K562 (cell line): ENCODE measurements around the gene RTBDN. TPM values are rescaled to one million over a fixed set of nuclear protein-coding genes. Genes with fewer than 3 reads are reported as not detected.

Source experiments
- BRD9 ChIP-seq: fragments of 450-650 bp; IDR thresholded peaks from 2 replicates; pipeline ENCODE4 v1.6.1; 2018; ENCODE audit warnings: low read depth; ENCODE audit not compliant: partially characterized antibody
- CBX5 ChIP-seq: IDR thresholded peaks from 2 replicates; pipeline ENCODE4 v1.6.1; 2014; ENCODE audit warnings: low read depth, borderline replicate concordance
- CREB1 ChIP-seq, 2 experiments: sonication (generic) in 1 of 2; formaldehyde crosslinking in 1 of 2; IDR thresholded peaks; 2 replicates each; pipeline versions ENCODE4 v1.6.1 to v1.8.0; 2012 to 2022; ENCODE audit warnings: inconsistent platforms in 1 of 2, mild to moderate bottlenecking in 1 of 2, missing genetic modification reagents in 1 of 2, moderate library complexity in 1 of 2
- EZH2 ChIP-seq: IDR thresholded peaks from 2 replicates; pipeline ENCODE4 v1.6.1; 2012; ENCODE audit warnings: low read depth, mild to moderate bottlenecking, inconsistent platforms, low read length, borderline replicate concordance
- GABPA ChIP-seq: fragments of 200-800 bp; sonication (Bioruptor generic); conservative IDR thresholded peaks from 2 replicates; pipeline ENCODE4 v1.6.1; 2016; ENCODE audit warnings: low read depth, missing genetic modification characterization, missing compliant biosample characterization
- GTF2A2 ChIP-seq: IDR thresholded peaks from 2 replicates; pipeline ENCODE4 v1.6.1; 2016; ENCODE audit warnings: mild to moderate bottlenecking, missing genetic modification characterization, missing compliant biosample characterization
- HOXB6 ChIP-seq: fragments of 250-450 bp; sonication (Bioruptor Pico); IDR thresholded peaks from 2 replicates; pipeline ENCODE4 v1.5.1; 2022; ENCODE audit warnings: mild to moderate bottlenecking, borderline replicate concordance
- HSF4 ChIP-seq: fragments of 250-450 bp; sonication (Bioruptor Pico); IDR thresholded peaks from 2 replicates; pipeline ENCODE4 v2.1.2; 2022; ENCODE audit warnings: mild to moderate bottlenecking, moderate library complexity, borderline replicate concordance
- KAT2B ChIP-seq: IDR thresholded peaks from one replicate; pipeline ENCODE4 v1.6.1; 2012; ENCODE audit warnings: low read depth, mild to moderate bottlenecking, control low read depth, inconsistent platforms, low read length, moderate library complexity
- KLF13 ChIP-seq: fragments of 450-650 bp; IDR thresholded peaks from 2 replicates; pipeline ENCODE4 v1.6.1; 2016; ENCODE audit warnings: missing genetic modification characterization, low read depth, mild to moderate bottlenecking, missing compliant biosample characterization, moderate library complexity, borderline replicate concordance
- NELFE ChIP-seq: IDR thresholded peaks from 2 replicates; pipeline ENCODE4 v1.6.1; 2011; ENCODE audit warnings: mild to moderate bottlenecking; ENCODE audit not compliant: insufficient read depth, insufficient read length
- NR2C1 ChIP-seq, 2 experiments: fragments of 450-650 bp; IDR thresholded peaks; 2 replicates each; pipeline ENCODE4 v1.6.1; 2017; ENCODE audit warnings: mild to moderate bottlenecking in 2 of 2, antibody characterized with exemption in 1 of 2, inconsistent platforms in 1 of 2, missing compliant biosample characterization in 1 of 2, missing genetic modification characterization in 1 of 2
- POLR2AphosphoS2 ChIP-seq: IDR thresholded peaks from 2 replicates; pipeline ENCODE4 v1.6.1; 2012; ENCODE audit warnings: low read length, improper control_type of control experiment
- SAFB ChIP-seq: fragments of 200-400 bp; formaldehyde crosslinking; IDR thresholded peaks from 2 replicates; pipeline ENCODE4 v1.6.1; 2017; ENCODE audit warnings: low read depth, low read length, borderline replicate concordance
- SREBF2 ChIP-seq: sonication (generic); formaldehyde crosslinking; IDR thresholded peaks from 2 replicates; pipeline ENCODE4 v1.4.0; 2020; ENCODE audit warnings: mild to moderate bottlenecking, missing genetic modification reagents
- TCF7L2 ChIP-seq: fragments of 150-350 bp; IDR thresholded peaks from 2 replicates; pipeline ENCODE4 v1.6.1; 2016; ENCODE audit warnings: low read depth, mild to moderate bottlenecking, low read length, moderate library complexity
- WHSC1 ChIP-seq: IDR thresholded peaks from one replicate; pipeline ENCODE4 v1.6.1; 2012; ENCODE audit warnings: low read length, control low read depth, inconsistent platforms
- ZNF12 ChIP-seq: sonication (generic); formaldehyde crosslinking; IDR thresholded peaks from 2 replicates; pipeline ENCODE4 v1.4.0; 2020; ENCODE audit warnings: mild to moderate bottlenecking, missing genetic modification reagents
- ZNF184 ChIP-seq: sonication (generic); formaldehyde crosslinking; IDR thresholded peaks from 2 replicates; pipeline ENCODE4 v1.5.0; 2020; ENCODE audit warnings: missing genetic modification reagents
- ZNF384 ChIP-seq: IDR thresholded peaks from 2 replicates; pipeline ENCODE4 v1.6.1; 2012; ENCODE audit warnings: low read depth, low read length, improper control_type of control experiment
- ZNF436 ChIP-seq: fragments of 250-450, 450-650 bp; sonication (Bioruptor Pico); formaldehyde crosslinking; IDR thresholded peaks from 2 replicates; pipeline ENCODE4 v1.7.0; 2020; ENCODE audit warnings: mild to moderate bottlenecking
- ZNF589 ChIP-seq: fragments of 200-800 bp; sonication (Bioruptor generic); IDR thresholded peaks from 2 replicates; pipeline ENCODE4 v1.6.1; 2016; ENCODE audit warnings: low read depth, missing genetic modification characterization, missing compliant biosample characterization
- ZNF644 ChIP-seq: fragments of 200-800 bp; sonication (Bioruptor generic); IDR thresholded peaks from 2 replicates; pipeline ENCODE4 v1.6.1; 2016; ENCODE audit warnings: low read depth, missing genetic modification characterization, missing compliant biosample characterization
- ZNF699 ChIP-seq: fragments of 250-450 bp; sonication (Bioruptor Pico); IDR thresholded peaks from 2 replicates; pipeline ENCODE4 v1.8.0; 2021; ENCODE audit warnings: mild to moderate bottlenecking, moderate library complexity; ENCODE audit not compliant: insufficient replicate concordance
- polyA plus RNA-seq, 8 experiments: library from polyadenylated mRNA; depleted of rRNA in 4 of 8; stranded (reverse) in 5 of 8; unstranded in 3 of 8; fragments of >200 nt; fragmentation: Nextera tagmentation in 2 of 8; fragmentation: Illumina TruSeq in 1 of 8; extraction: Ambion mirVana in 2 of 8; extraction: Trizol in 1 of 8; gene quantifications; 2 replicates each; pipeline versions ENCODE4 v1.2.1 to v1.2.3, GENCODE V29; 2011 to 2014; ENCODE audit warnings: inconsistent platforms in 1 of 8, missing spikeins in 1 of 8
- total RNA-seq, 7 experiments: library from RNA; depleted of rRNA in 6 of 7; stranded (reverse); fragments of >200 nt in 6 of 7; fragmentation: Illumina TruSeq in 2 of 7; extraction: Trizol in 2 of 7; gene quantifications; 2 replicates each; pipeline versions ENCODE4 v1.2.1 to v1.2.3, GENCODE V29; 2011 to 2021; ENCODE audit warnings: low replicate concordance in 1 of 7
- TF ChIP-seq, protein P1 (sequence below): IDR thresholded peaks from 2 replicates; pipeline ENCODE4 v1.6.1; 2014; ENCODE audit warnings: antibody characterized with exemption
- TF ChIP-seq, protein P2 (sequence below): fragments of 250-450 bp; sonication (Bioruptor Pico); IDR thresholded peaks from 2 replicates; pipeline ENCODE4 v1.8.0; 2021; ENCODE audit warnings: moderate library complexity, mild to moderate bottlenecking, inconsistent platforms
- TF ChIP-seq, protein P3 (sequence below): fragments of 450-650 bp; formaldehyde crosslinking; IDR thresholded peaks from 2 replicates; pipeline ENCODE4 v1.4.0; 2020; ENCODE audit warnings: mild to moderate bottlenecking, moderate library complexity

Gene RTBDN
- total and polyA plus RNA-seq, 9 of the 15 experiments (the other 6 are each of a cell fraction or from before 2014, with no cell fraction given): 0.20 to 2.3 (median 0.72) TPM; not detected in 1

DNA sequence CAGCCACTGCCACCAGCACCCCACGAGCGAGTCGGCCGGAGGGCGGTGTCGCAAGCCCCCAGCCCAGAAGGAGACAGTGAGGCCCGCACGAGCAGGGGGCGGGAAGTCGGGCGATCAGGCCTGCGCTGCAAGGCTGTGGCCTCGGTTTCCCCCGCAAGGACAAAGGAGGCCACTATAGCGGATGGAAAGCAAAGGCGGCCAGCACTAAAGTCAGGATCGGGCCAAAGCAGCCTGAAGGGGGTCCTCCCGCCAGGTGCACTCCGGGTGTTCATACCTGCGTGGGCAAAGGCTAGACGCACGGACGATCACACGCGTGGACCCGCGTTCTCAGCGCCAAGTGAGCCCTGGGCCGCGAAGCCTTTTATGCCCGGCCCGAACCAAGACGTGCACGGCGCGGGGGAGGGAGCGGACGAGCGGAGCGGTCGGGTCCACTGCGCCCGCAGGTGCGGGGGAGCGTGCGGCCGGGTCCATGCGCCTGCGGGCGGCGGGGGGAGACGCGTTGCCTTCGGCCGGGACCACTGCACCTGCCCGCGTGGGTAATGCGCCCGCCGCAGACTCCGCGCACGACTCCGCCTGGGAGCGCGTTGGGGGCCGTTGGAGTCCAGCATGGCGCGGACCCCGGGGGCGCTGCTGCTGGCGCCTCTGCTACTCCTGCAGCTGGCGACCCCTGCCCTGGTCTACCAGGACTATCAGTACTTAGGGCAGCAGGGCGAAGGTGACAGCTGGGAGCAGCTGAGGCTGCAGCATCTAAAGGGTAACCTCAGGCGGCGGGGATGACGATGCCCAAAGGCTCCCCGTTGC lies 32.7 kb downstream of the RTBDN start, which contains the start of the genes PRDX2 and THSD8 (continued):
- TF ChIP-seq, protein P1, sequence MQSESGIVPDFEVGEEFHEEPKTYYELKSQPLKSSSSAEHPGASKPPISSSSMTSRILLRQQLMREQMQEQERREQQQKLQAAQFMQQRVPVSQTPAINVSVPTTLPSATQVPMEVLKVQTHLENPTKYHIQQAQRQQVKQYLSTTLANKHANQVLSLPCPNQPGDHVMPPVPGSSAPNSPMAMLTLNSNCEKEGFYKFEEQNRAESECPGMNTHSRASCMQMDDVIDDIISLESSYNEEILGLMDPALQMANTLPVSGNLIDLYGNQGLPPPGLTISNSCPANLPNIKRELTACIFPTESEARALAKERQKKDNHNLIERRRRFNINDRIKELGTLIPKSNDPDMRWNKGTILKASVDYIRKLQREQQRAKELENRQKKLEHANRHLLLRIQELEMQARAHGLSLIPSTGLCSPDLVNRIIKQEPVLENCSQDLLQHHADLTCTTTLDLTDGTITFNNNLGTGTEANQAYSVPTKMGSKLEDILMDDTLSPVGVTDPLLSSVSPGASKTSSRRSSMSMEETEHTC: peak; percentile 26; the same call in 1 of the 2 replicates
- 0 out of 2 replicates have a peak, but pooled peaks have one; percentile 33 for TF ChIP-seq CBX5
- TF ChIP-seq, protein P2, sequence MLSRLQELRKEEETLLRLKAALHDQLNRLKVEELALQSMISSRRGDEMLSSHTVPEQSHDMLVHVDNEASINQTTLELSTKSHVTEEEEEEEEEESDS (CRISPR knock-in tag): no peak
- TF ChIP-seq BRD9: peak; percentile 25
- no peak for TF ChIP-seq NELFE
- no peak for TF ChIP-seq ZNF184 (CRISPR knock-in tag)
- TF ChIP-seq ZNF589 (CRISPR knock-in tag): no peak
- TF ChIP-seq POLR2AphosphoS2: no peak
- TF ChIP-seq, protein P3, sequence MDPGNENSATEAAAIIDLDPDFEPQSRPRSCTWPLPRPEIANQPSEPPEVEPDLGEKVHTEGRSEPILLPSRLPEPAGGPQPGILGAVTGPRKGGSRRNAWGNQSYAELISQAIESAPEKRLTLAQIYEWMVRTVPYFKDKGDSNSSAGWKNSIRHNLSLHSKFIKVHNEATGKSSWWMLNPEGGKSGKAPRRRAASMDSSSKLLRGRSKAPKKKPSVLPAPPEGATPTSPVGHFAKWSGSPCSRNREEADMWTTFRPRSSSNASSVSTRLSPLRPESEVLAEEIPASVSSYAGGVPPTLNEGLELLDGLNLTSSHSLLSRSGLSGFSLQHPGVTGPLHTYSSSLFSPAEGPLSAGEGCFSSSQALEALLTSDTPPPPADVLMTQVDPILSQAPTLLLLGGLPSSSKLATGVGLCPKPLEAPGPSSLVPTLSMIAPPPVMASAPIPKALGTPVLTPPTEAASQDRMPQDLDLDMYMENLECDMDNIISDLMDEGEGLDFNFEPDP (CRISPR knock-in tag): no peak
- no peak; the same call in 1 of the 2 replicates for TF ChIP-seq ZNF12
- TF ChIP-seq SREBF2: no peak
- TF ChIP-seq SAFB: peak; percentile 65; the same call in 1 of the 2 replicates
- TF ChIP-seq ZNF436 (CRISPR knock-in tag): no peak
- no peak for TF ChIP-seq EZH2
- no peak for TF ChIP-seq ZNF644 (tag)
- peak; percentile 66 for TF ChIP-seq CREB1 (IDR thresholded peaks at IDR 0.05)
- TF ChIP-seq CREB1 (CRISPR knock-in tag; IDR thresholded peaks at IDR 0.05): peak; percentile 88
- TF ChIP-seq ZNF384: peak; percentile 21; the same call in 1 of the 2 replicates
- no peak for TF ChIP-seq KAT2B
- TF ChIP-seq TCF7L2: peak; percentile 99
- no peak for TF ChIP-seq KLF13 (tag)
- TF ChIP-seq NR2C1 (IDR thresholded peaks at IDR 0.05): no peak
- TF ChIP-seq NR2C1 (tag; IDR thresholded peaks at IDR 0.05): no peak
- no peak; the same call in 1 of the 2 replicates for TF ChIP-seq GABPA (tag)
- no peak for TF ChIP-seq HSF4 (CRISPR knock-in tag)
- no peak for TF ChIP-seq HOXB6 (CRISPR knock-in tag)
- peak; percentile 79 for TF ChIP-seq GTF2A2 (tag)
- TF ChIP-seq WHSC1: no peak
- TF ChIP-seq ZNF699: no peak
